HEK293 (cell line): ENCODE measurements around the gene CSRP2.

Source experiments
- CTCF ChIA-PET: fragments of 350-600 bp; formaldehyde crosslinking; extraction: SDS; loops from one replicate; lab custom pipeline; 2021; ENCODE audit warnings: antibody characterized with exemption; lab: Yijun Ruan, JAX
- POLR2A ChIA-PET: fragments of 300-600 bp; formaldehyde crosslinking; extraction: SDS; loops from one replicate; lab custom pipeline; 2020; ENCODE audit warnings: antibody characterized with exemption, inconsistent platforms; lab: Yijun Ruan, JAX
- H3K27ac ChIP-seq: fragments of 200-500 bp; sonication (Bioruptor generic); 2 replicates; pipeline ENCODE4 v1.5.1; 2014; ENCODE audit warnings: low read depth, low read length, control low read depth, inconsistent platforms; ENCODE audit errors: extremely low read depth
- H3K36me3 ChIP-seq, 2 experiments: fragments of 200-500 bp in 1 of 2; sonication (Bioruptor generic) in 1 of 2; 1 replicate in 1 of 2; 2 replicates in 1 of 2; pipeline ENCODE4 v1.5.1; 2014 to 2017; ENCODE audit warnings: inconsistent platforms in 2 of 2, low read length in 2 of 2; ENCODE audit not compliant: control insufficient read depth in 2 of 2, insufficient read depth in 1 of 2
- H3K4me1 ChIP-seq: fragments of 200-500 bp; sonication (Bioruptor generic); 2 replicates; pipeline ENCODE4 v1.5.1; 2014; ENCODE audit warnings: mild to moderate bottlenecking, low read length, inconsistent platforms; ENCODE audit not compliant: control insufficient read depth, insufficient read depth
- H3K4me3 ChIP-seq: 2 replicates; pipeline ENCODE4 v1.5.1; 2011; ENCODE audit warnings: low read depth, mild to moderate bottlenecking, control low read depth, low read length, moderate library complexity
- H3K9me3 ChIP-seq: fragments of 200-500 bp; sonication (Bioruptor generic); 2 replicates; pipeline ENCODE4 v1.5.1; 2014; ENCODE audit warnings: low read depth, low read length, inconsistent platforms; ENCODE audit not compliant: control insufficient read depth, insufficient read depth
- ATF2 ChIP-seq: fragments of 450-650 bp; formaldehyde crosslinking; IDR thresholded peaks from 2 replicates; pipeline ENCODE4 v1.5.1; 2016; ENCODE audit warnings: missing biosample characterization, missing genetic modification characterization, low read depth
- BCL11A ChIP-seq: fragments of 450-650 bp; formaldehyde crosslinking; IDR thresholded peaks from 2 replicates; pipeline ENCODE4 v1.5.1; 2016; ENCODE audit warnings: low read depth, missing biosample characterization, missing genetic modification characterization
- FEZF1 ChIP-seq: fragments of 450-650 bp; formaldehyde crosslinking; IDR thresholded peaks from 2 replicates; pipeline ENCODE4 v1.5.1; 2016; ENCODE audit warnings: missing biosample characterization, missing genetic modification characterization
- GLIS1 ChIP-seq: fragments of 450-650 bp; formaldehyde crosslinking; IDR thresholded peaks from 2 replicates; pipeline ENCODE4 v1.5.1; 2016; ENCODE audit warnings: missing biosample characterization, missing genetic modification characterization
- HOXA7 ChIP-seq: sonication (generic); formaldehyde crosslinking; IDR thresholded peaks from 2 replicates; pipeline ENCODE4 v1.8.1; 2022; ENCODE audit warnings: missing genetic modification reagents, borderline replicate concordance
- PRDM1 ChIP-seq: fragments of 450-650 bp; formaldehyde crosslinking; IDR thresholded peaks from 2 replicates; pipeline ENCODE4; 2016; ENCODE audit warnings: missing biosample characterization, missing genetic modification characterization
- ZBTB1 ChIP-seq: fragments of 450-650 bp; formaldehyde crosslinking; IDR thresholded peaks from 2 replicates; pipeline ENCODE4 v1.5.1; 2016; ENCODE audit warnings: missing biosample characterization, missing genetic modification characterization
- ZBTB20 ChIP-seq: fragments of 450-650 bp; formaldehyde crosslinking; IDR thresholded peaks from 2 replicates; pipeline ENCODE4 v1.5.1; 2016; ENCODE audit warnings: missing biosample characterization, missing genetic modification characterization
- ZNF132 ChIP-seq: fragments of 450-650 bp; formaldehyde crosslinking; IDR thresholded peaks from 2 replicates; pipeline ENCODE4 v1.5.1; 2017; ENCODE audit warnings: missing biosample characterization, missing genetic modification characterization, borderline replicate concordance
- ZNF140 ChIP-seq: fragments of 450-650 bp; formaldehyde crosslinking; IDR thresholded peaks from 2 replicates; pipeline ENCODE4 v1.5.1; 2016; ENCODE audit warnings: missing biosample characterization, missing genetic modification characterization
- ZNF202 ChIP-seq: fragments of 450-650 bp; formaldehyde crosslinking; IDR thresholded peaks from 2 replicates; pipeline ENCODE4 v1.5.1; 2016; ENCODE audit warnings: missing biosample characterization, missing genetic modification characterization, borderline replicate concordance
- ZNF223 ChIP-seq: fragments of 450-650 bp; formaldehyde crosslinking; IDR thresholded peaks from 2 replicates; pipeline ENCODE4 v1.5.1; 2016; ENCODE audit warnings: missing biosample characterization, missing genetic modification characterization
- ZNF26 ChIP-seq: fragments of 450-650 bp; formaldehyde crosslinking; IDR thresholded peaks from 2 replicates; pipeline ENCODE4 v1.5.1; 2016; ENCODE audit warnings: missing biosample characterization, missing genetic modification characterization
- ZNF311 ChIP-seq: fragments of 450-650 bp; formaldehyde crosslinking; IDR thresholded peaks from 2 replicates; pipeline ENCODE4 v1.5.1; 2017; ENCODE audit warnings: missing biosample characterization, missing genetic modification characterization, borderline replicate concordance
- ZNF335 ChIP-seq: fragments of 450-650 bp; formaldehyde crosslinking; conservative IDR thresholded peaks from 2 replicates; pipeline ENCODE4 v1.5.1; 2016; ENCODE audit warnings: missing biosample characterization, missing genetic modification characterization
- ZNF394 ChIP-seq: fragments of 450-650 bp; formaldehyde crosslinking; IDR thresholded peaks from 2 replicates; pipeline ENCODE4 v1.5.1; 2016; ENCODE audit warnings: missing biosample characterization, missing genetic modification characterization, mild to moderate bottlenecking, moderate library complexity, borderline replicate concordance
- ZNF426 ChIP-seq: fragments of 450-650 bp; formaldehyde crosslinking; IDR thresholded peaks from 2 replicates; pipeline ENCODE4 v1.5.1; 2017; ENCODE audit warnings: missing biosample characterization, missing genetic modification characterization, mild to moderate bottlenecking, inconsistent platforms, moderate library complexity
- ZNF571 ChIP-seq: fragments of 450-650 bp; formaldehyde crosslinking; IDR thresholded peaks from 2 replicates; pipeline ENCODE4 v1.5.0; 2017; ENCODE audit warnings: missing biosample characterization, missing genetic modification characterization
- ZNF596 ChIP-seq: fragments of 450-650 bp; IDR thresholded peaks from 2 replicates; pipeline ENCODE4 v1.5.0; 2018; ENCODE audit warnings: missing biosample characterization, mild to moderate bottlenecking, missing genetic modification characterization, moderate library complexity
- ZNF626 ChIP-seq: fragments of 450-650 bp; sonication (Bioruptor Pico); formaldehyde crosslinking; IDR thresholded peaks from 2 replicates; pipeline ENCODE4 v1.5.1; 2018; ENCODE audit warnings: missing biosample characterization, missing genetic modification characterization, inconsistent platforms
- ZNF670 ChIP-seq: fragments of 450-650 bp; formaldehyde crosslinking; IDR thresholded peaks from 2 replicates; pipeline ENCODE4 v1.5.1; 2016; ENCODE audit warnings: missing biosample characterization, missing genetic modification characterization, low read depth
- ZNF843 ChIP-seq: fragments of 450-650 bp; formaldehyde crosslinking; IDR thresholded peaks from 2 replicates; pipeline ENCODE4 v1.5.1; 2016; ENCODE audit warnings: missing biosample characterization, missing genetic modification characterization
- TF ChIP-seq, protein P1 (sequence below): fragments of 450-650 bp; IDR thresholded peaks from 2 replicates; pipeline ENCODE4 v1.5.1; 2018; ENCODE audit warnings: missing biosample characterization, mild to moderate bottlenecking, missing genetic modification characterization

The CSRP2 gene

DNA sequence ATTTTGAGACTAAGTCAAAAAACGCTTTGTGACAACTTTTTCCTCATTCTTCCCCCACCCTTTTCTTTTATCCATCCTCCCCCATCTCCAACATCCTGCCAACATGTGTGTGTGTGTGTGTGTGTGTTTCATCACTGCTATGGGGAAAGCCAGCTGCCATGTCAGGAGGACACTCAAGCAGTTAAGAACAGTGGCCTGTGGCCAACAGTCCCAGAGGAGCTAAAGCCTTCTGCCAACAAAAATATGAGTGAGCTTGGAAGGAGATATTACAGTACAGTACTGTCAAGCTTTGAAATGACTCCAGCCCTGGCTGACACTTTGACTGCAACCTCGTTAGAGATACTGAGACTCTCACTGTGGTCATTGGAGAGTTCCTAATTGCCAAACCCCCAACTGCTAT lies 5.0 kb upstream of the CSRP2 start (continued):
- TF ChIP-seq ZNF394 (tag by site-specific recombination): no peak
- TF ChIP-seq ZNF335 (tag by site-specific recombination): no peak
- TF ChIP-seq ZNF132 (tag by site-specific recombination): no peak
- peak; percentile 30; the same call in 1 of the 2 replicates for TF ChIP-seq FEZF1 (tag by site-specific recombination)
- TF ChIP-seq, protein P1, sequence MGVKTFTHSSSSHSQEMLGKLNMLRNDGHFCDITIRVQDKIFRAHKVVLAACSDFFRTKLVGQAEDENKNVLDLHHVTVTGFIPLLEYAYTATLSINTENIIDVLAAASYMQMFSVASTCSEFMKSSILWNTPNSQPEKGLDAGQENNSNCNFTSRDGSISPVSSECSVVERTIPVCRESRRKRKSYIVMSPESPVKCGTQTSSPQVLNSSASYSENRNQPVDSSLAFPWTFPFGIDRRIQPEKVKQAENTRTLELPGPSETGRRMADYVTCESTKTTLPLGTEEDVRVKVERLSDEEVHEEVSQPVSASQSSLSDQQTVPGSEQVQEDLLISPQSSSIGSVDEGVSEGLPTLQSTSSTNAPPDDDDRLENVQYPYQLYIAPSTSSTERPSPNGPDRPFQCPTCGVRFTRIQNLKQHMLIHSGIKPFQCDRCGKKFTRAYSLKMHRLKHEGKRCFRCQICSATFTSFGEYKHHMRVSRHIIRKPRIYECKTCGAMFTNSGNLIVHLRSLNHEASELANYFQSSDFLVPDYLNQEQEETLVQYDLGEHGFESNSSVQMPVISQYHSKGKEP (tag by site-specific recombination): no peak
- no peak for TF ChIP-seq ZNF596 (tag by site-specific recombination)
- TF ChIP-seq ZNF202 (tag by site-specific recombination): no peak

DNA sequence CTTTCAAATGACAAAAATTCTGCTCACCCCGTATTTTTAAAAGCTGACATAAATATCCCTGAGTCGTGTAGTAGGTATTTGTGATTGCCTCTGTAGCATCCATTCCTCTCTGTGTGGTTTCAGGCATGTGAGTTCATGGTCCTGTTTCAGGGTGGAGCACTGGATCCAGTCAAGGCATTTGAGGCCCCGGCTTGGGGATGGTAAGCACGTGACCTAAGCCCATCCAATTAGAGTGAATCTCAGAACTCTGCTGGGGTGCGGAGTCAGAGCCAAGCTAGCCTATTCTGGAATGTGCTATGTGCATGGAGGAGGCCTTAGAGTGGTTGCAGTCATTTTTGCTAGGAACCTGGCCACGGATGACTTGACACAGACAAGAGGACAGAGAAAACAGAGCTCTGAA lies 4.3 kb upstream of the CSRP2 start:
- H3K9me3 ChIP-seq: no peaks in the 10 kb centered on the region
- no peak for TF ChIP-seq ZNF311 (tag by site-specific recombination)
- no peak for TF ChIP-seq ZNF670 (tag by site-specific recombination)
- TF ChIP-seq ZNF223 (tag by site-specific recombination): no peak
- TF ChIP-seq ZNF843 (tag by site-specific recombination): no peak
- no peak for TF ChIP-seq ZNF426
- no peak for TF ChIP-seq GLIS1
- TF ChIP-seq ZNF335 (tag by site-specific recombination): no peak
- no peak for TF ChIP-seq ZNF626 (tag by site-specific recombination)
- no peak for TF ChIP-seq ZBTB1 (tag by site-specific recombination)
- TF ChIP-seq HOXA7 (CRISPR knock-in tag): no peak
- TF ChIP-seq ZNF26 (tag by site-specific recombination): no peak
- no peak for TF ChIP-seq BCL11A
- no peak for TF ChIP-seq ZNF140 (tag by site-specific recombination)
- H3K4me3 ChIP-seq: no peak overlapping the region
- ChIA-PET CTCF (interaction anchor here (0.6 to 1.2 kb wide), 2 partner anchors 10 to 92 kb away, joined by 3 read pairs; no protein-coding TSS in a partner anchor), POLR2A (no interaction called here)
- H3K36me3 ChIP-seq: no peaks in the 10 kb centered on the region
- peaks cover 19% of the 10 kb centered on the region for H3K4me1 ChIP-seq
- H3K27ac ChIP-seq: no peak overlapping the region

DNA sequence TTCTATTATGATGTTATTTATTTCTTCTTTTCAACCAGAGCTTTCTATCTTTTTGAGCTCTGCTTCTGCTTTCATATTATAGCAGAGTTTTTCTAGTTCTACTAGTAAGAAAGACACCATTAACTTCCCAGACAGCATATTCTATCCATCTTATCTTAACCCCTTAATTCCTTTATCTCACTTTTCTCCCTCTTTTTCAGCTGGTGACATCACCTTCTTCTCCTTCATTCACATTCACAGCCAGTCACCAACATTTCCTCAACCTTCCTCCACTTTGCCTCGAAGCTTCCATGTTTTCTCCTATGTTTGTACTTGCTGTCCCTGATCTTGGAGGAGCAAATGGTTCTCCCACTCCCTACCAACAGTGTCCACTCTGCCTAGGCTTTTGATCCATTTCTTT lies 3.5 kb upstream of the CSRP2 start:
- ChIA-PET POLR2A (no interaction called here), CTCF (interaction anchor here (0.7 kb wide), 1 partner anchor 74 kb away, joined by 3 read pairs; no protein-coding TSS in a partner anchor)
- no peak overlapping the region for H3K4me3 ChIP-seq
- H3K36me3 ChIP-seq: no peaks in the 10 kb centered on the region
- peaks cover 22% of the 10 kb centered on the region for H3K4me1 ChIP-seq
- TF ChIP-seq ATF2 (tag by site-specific recombination) (peak; percentile 51), FEZF1 (tag by site-specific recombination) (peak; percentile 75), ZBTB20 (no peak), PRDM1 (tag by site-specific recombination) (0 out of 2 replicates have a peak, but pooled peaks have one; percentile 5), ZNF571 (tag by site-specific recombination) (no peak)
- H3K9me3 ChIP-seq: no peaks in the 10 kb centered on the region
- no peak overlapping the region for H3K27ac ChIP-seq
